ENCODE measurements around the gene MFN2.
A peak's percentile ranks its signal among the peaks of the same experiment; 100 is the strongest.
"Not testable (repeated sequence)": the region's sequence is repeated elsewhere in the genome, so short reads cannot be mapped to it uniquely, and the experiment has no call there.

The MFN2 gene

DNA sequence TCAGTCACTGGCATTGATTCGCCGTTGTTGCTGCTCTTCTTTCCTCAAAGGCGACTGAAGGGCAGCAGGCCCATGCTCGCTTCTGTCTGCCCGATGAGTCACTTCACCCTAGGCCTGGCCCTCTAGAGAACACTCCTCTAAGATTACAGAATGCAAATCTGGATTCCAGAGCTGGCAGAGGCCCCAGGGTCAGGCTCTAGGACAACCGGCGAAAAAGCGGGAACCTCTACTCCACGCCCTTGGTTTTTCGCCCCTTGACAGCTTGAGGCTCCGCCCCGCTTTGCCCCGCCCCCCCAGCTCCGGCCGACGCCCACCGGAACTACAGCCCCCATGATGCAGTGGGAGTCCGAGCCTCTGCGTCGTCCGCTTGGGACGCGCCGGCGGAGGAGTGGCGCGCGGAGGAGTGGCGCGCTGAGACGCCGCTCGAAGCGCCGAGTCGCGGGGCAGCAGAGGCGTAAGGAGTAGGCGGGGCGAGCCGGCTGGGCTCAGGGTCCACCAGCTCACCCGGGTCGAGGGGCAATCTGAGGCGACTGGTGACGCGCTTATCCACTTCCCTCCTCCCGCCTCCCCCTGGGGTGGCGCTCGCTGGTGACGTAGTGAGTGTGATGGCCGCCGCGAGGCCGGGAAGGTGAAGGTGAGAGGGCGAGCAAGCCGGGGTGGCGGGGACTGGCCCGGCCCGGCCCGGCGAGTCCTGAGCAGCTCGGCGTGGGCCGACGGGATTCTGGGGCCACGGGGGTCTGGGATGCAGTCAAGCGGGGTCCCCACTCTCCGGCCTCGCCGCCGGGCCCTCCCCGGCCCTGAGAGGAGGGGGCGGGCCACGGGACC lies at the start of gene MFN2:
TSS of gene MFN2 (plus strand) at position 594 of the 825 bp plus-strand sequence. CDS start 8,725 bp downstream, outside the sequence.
- H3K4me1 Mint-ChIP-seq (ENCODE audit: low read depth) = peaks cover 39% of the 10 kb centered on the region
- H3K4me3 Mint-ChIP-seq = peak within 1 kb of the TSS; percentile 99
- peaks cover 38% of the 10 kb centered on the region for H3K36me3 Mint-ChIP-seq (ENCODE audit: low read depth)
- H3K27ac Mint-ChIP-seq = peak within 1 kb of the TSS; percentile 96
- no peaks in the 10 kb centered on the region for H3K27me3 Mint-ChIP-seq
- H3K9me3 Mint-ChIP-seq = no peaks in the 10 kb centered on the region

DNA sequence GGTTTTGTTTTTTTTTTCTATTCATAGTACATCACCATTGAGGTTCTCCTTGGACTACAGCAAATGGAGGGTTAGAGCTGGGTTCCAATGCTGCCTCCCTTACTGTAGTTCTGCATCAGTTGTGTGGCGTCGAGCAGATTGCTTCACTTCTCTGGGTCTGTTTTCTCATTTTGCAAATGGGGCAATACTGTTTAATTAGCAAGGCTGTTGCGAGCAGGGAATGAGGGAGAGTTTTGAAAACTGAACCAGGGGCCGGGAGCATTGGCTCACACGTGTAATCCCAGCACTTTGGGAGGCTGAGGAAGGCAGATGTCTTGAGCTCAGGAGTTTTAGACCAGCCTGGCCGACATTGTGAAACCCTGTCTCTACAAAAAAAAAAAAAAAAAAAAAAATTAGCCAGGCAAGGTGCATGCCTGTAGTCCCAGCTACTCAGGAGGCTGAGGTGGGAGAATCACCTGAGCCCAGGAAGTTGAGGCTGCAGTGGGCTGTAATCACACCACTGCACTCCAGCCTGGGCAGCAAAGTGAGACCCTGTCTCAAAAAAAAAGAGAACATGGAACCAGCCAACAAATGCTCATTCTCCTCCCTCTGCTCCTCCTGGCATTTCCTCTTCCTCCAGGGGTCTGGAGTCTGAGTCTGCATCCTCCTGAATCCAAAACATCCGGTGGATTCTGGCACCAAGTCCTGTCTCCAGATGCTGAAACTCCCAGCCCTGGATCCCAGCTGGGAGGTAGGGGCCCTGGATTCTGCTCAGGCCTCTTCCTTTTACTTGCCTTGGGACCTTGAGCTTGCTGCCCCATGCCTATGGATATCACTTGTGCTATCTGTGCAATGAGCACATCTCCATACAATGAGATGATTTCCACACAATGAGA lies 49.4 kb upstream of the MFN2 start:
- H3K4me3 Mint-ChIP-seq = no peak overlapping the region
- H3K4me1 Mint-ChIP-seq (ENCODE audit: low read depth) = peaks cover 12% of the 10 kb centered on the region
- H3K9me3 Mint-ChIP-seq = no peaks in the 10 kb centered on the region
- no peak overlapping the region for H3K27ac Mint-ChIP-seq
- no peaks in the 10 kb centered on the region for H3K27me3 Mint-ChIP-seq
- no peaks in the 10 kb centered on the region for H3K36me3 Mint-ChIP-seq (ENCODE audit: low read depth)

DNA sequence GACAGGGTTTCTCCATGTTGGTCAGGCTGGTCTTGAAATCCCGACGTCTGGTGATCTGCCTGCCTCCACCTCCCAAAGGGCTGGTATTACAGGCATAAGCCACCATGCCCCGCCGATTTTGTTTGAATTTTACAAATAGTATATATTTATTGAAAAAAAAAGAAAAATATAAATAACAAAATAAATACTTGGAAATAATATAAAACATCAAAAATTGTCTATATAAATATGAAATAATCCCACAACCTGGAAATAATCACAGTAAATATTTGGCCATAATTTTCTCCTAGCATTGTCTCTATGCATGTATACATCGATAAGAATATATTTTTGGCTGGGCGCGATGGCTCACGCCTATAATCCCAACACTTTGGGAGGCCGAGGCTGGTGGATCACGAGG lies 48.4 kb upstream of the MFN2 start:
- no peaks in the 10 kb centered on the region for H3K27me3 Mint-ChIP-seq
- no peaks in the 10 kb centered on the region for H3K9me3 Mint-ChIP-seq
- H3K36me3 Mint-ChIP-seq (ENCODE audit: low read depth) = no peaks in the 10 kb centered on the region
- no peak overlapping the region for H3K27ac Mint-ChIP-seq
- no peak overlapping the region for H3K4me3 Mint-ChIP-seq
- H3K4me1 Mint-ChIP-seq (ENCODE audit: low read depth) = peaks cover 8% of the 10 kb centered on the region

DNA sequence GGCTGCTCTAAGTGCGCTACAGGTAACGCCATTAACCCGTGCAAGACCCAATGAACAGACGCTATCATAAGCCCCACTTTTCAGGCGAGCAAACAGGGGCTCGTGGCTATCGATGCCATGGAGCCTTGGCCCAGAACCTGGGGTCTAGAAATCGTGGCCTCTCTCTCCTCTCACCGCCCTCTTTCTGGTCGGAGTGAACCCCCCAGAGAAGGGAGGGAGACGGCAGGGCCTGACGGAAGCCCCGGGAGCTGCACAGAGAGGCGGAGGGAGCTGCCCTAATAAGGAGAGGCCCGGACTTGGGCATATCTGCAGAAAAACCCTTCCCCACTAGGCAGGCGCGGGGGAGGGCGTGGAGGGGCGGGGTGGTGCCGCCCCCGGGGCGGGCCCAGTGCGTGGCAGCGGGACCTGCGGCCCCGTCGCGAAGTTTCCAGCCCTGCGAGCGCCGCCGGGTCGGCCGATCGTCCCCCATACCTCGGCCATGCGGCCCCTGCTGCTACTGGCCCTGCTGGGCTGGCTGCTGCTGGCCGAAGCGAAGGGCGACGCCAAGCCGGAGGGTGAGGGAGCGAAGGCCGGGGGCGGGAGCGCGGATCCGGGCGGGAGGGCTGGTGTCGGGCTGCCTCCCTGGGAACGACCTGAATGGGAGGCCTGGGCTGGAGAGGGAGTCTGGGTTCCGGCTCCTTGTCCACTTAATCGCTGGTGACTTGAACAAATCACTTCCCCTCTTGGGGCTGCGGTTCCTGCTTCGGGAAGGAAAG lies 45.8 kb upstream of the MFN2 start, which contains the start of gene PLOD1:
TSS of gene PLOD1 (plus strand) at position 416 of the 755 bp plus-strand sequence. CDS start at position 479, 63 bp downstream.
- peaks cover 10% of the 10 kb centered on the region for H3K36me3 Mint-ChIP-seq (ENCODE audit: low read depth)

DNA sequence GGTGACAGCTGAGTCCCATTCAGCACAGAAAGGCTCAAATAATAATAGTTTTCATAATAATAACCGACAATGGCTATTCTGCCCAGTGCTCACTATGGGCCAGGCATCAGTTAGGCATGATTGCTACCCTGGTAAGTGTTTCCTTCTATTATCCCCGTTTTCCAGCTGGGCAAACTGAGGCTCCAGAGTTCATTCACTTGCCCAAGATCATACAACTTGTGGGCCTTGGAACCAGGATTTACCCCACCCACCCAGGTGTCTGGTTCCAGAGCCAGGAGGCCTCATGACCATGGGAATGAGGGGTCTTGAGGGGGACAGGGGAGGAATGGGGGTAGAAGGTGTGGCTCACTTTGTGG lies 45.2 kb upstream of the MFN2 start:
- peak overlapping the region; percentile 16 for H3K27ac Mint-ChIP-seq
- H3K4me1 Mint-ChIP-seq (ENCODE audit: low read depth) = peaks cover 8% of the 10 kb centered on the region
- H3K4me3 Mint-ChIP-seq = peak overlapping the region; percentile 81

More for the DNA sequence above, 45.8 kb upstream of the MFN2 start, which contains the start of gene PLOD1:
- Mint-ChIP-seq H3K4me3 (peak within 1 kb of the TSS; percentile 81), H3K4me1 (ENCODE audit: low read depth) (peaks cover 8% of the 10 kb centered on the region), H3K9me3 (no peaks in the 10 kb centered on the region), H3K27ac (peak within 1 kb of the TSS; percentile 72), H3K27me3 (no peaks in the 10 kb centered on the region)

DNA sequence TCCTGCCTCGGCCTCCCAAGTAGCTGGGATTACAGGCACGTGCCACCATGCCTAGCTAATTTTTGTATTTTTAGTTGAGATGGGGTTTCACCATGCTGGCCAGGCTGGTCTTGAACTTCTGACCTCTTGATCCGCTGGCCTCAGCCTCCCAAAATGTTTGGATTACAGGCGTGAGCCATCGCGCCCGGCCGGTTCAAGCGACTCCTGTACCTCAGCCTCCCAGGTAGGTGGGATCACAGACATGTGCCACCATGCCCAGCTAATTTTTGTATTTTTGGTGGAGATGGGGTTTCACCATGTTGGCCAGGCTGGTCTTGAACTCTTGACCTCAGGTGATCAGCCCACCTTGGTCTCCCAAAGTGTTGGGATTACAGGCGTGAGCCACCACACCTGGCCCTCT lies 44.5 kb upstream of the MFN2 start:
- not testable (repeated sequence) for H3K27ac Mint-ChIP-seq; H3K9me3 Mint-ChIP-seq; H3K27me3 Mint-ChIP-seq; H3K4me1 Mint-ChIP-seq (ENCODE audit: low read depth)
- H3K4me3 Mint-ChIP-seq = peak overlapping the region; percentile 10
- H3K36me3 Mint-ChIP-seq (ENCODE audit: low read depth) = peaks cover 10% of the 10 kb centered on the region

More for the DNA sequence above, 45.2 kb upstream of the MFN2 start:
- Mint-ChIP-seq H3K27me3 (no peaks in the 10 kb centered on the region), H3K36me3 (ENCODE audit: low read depth) (peaks cover 10% of the 10 kb centered on the region), H3K9me3 (no peaks in the 10 kb centered on the region)

DNA sequence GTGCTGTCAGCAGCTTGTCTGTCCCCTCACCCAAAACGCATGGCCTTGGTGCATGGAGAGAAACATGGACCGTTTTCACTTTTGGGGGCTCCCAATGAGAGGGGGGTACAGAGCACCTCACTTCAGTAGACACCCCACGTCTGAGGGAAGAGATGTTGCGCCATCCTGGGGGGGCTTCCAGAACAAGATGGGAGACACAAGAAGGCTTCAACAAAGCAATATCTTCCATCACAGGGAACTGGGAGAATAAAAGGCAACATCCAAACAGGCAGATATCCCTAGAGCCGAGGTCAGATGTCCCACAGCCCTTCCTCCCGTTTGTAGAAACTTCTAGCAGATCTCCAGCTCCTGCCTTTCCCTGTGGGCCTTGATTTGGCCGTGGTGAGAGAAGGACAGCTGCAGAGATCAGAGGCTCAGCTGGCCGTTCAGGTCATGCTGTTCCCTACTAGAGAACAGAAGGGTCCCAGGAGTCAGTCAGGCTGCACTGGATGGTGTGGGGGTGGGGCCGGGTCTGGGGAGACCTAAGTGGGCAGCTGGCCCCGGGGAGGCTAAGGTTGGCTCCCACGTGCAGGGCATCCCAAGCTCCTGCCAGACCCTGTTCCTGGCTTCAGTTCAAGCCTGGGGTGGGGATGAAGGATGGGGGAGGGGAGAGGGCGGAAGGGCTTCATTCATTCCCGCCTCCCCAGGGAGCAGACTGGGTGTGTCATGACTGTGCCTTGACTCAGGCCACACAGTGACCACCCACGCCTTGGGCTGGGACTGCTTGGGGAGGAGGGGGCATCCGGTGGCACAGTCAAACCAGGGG lies 41.3 kb upstream of the MFN2 start:
- Mint-ChIP-seq H3K36me3 (ENCODE audit: low read depth) (peaks cover 10% of the 10 kb centered on the region), H3K4me3 (no peak overlapping the region), H3K27ac (no peak overlapping the region), H3K9me3 (no peaks in the 10 kb centered on the region), H3K4me1 (ENCODE audit: low read depth) (peaks cover 4% of the 10 kb centered on the region), H3K27me3 (no peaks in the 10 kb centered on the region)

DNA sequence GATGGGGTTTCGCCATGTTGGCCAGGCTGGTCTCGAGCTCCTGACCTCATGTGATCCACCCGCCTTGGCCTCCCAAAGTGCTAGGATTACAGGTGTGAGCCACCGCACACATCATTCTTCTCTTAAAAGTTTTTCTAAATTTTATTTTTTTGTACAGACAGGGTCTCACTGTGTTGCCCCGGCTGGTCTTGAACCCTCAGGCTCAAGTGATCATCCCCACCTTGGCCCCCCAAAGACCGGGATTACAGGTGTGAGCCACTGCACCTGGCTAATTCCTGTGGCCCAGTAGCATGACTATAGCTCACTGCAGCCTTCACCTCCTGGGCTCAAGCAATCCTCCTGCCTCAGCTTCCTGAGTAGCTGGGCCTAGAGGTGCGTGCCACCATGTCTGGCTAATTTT lies 40.5 kb upstream of the MFN2 start:
- peaks cover 10% of the 10 kb centered on the region for H3K36me3 Mint-ChIP-seq (ENCODE audit: low read depth)
- not testable (repeated sequence) for H3K4me1 Mint-ChIP-seq (ENCODE audit: low read depth); H3K27ac Mint-ChIP-seq; H3K27me3 Mint-ChIP-seq; H3K4me3 Mint-ChIP-seq; H3K9me3 Mint-ChIP-seq

DNA sequence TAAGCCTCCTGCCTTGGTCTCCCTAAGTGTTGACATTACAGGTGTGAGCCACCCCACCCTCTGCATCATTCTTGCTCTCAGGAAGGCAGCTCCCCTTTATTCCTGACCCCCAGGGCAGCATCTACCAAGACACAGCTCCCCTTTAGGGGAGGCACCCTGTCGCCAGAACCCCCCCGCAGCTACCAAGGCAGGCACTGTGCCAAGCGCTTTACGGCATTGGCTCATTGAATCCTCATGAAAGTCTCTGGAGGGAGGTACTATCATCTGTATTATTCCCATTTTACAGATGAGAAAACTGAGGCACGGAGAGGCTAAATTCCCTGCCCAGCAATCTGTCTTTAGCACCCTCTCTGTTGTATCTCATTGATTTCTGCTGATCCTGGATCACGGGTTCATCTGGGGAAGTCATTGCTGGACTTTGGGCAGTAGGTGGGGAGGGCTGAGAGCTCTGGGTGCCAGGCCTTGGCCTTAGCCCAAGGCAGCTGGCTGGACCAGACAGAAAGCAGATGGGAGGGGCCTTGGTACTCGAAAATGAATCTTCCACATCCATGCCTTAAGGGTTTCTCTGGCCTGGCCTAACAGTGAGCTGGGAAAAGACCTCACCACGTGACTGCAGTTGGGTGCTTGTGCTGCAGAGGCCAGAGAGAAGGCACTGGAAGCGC lies 39.9 kb upstream of the MFN2 start:
- no peaks in the 10 kb centered on the region for H3K27me3 Mint-ChIP-seq
- no peaks in the 10 kb centered on the region for H3K4me1 Mint-ChIP-seq (ENCODE audit: low read depth)
- H3K27ac Mint-ChIP-seq = no peak overlapping the region
- no peaks in the 10 kb centered on the region for H3K9me3 Mint-ChIP-seq
- H3K36me3 Mint-ChIP-seq (ENCODE audit: low read depth) = peaks cover 12% of the 10 kb centered on the region
- no peak overlapping the region for H3K4me3 Mint-ChIP-seq

DNA sequence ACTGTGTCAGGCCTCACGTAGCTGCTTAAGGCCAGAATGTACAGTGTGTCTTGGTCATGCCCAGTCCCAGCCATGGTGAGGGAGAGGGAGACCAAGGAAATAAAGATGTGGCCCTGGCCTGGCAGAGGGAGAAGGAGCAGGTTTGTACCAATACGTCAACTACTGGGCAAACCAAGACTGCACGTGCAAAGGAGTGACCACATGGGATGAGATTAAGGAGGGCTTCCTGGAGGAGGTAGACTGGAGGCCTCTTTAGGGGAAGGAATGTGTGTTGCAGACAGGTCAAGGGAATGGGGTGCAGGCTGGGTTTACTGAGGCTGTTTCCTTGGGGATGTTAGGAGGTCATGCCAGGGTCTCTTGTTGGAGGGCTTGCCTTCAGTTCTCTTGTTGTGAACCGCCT lies 38.0 kb upstream of the MFN2 start:
- Mint-ChIP-seq H3K4me1 (ENCODE audit: low read depth) (no peaks in the 10 kb centered on the region), H3K36me3 (ENCODE audit: low read depth) (peaks cover 20% of the 10 kb centered on the region), H3K4me3 (no peak overlapping the region), H3K9me3 (peaks cover 6% of the 10 kb centered on the region), H3K27me3 (no peaks in the 10 kb centered on the region), H3K27ac (no peak overlapping the region)

DNA sequence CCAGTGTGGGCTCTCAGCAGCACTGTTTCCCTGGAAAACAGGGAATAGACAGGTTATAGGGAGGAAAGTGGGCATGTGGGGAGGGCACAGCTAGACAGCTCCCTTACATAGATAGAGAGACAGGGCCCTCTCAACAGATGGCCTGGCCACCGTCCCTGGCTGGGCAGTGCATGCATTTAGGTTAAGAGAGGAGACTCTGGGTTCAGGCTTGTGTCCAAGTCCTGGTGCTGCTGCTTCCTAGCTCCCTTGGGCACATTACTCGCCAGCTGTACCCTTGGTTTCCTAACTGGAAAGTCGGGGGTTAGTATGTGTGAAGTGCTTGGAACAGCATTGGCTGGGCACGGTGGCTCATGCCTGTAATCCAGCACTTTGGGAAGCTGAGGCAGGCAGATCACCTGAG lies 36.6 kb upstream of the MFN2 start:
- no peaks in the 10 kb centered on the region for H3K4me1 Mint-ChIP-seq (ENCODE audit: low read depth)
- no peaks in the 10 kb centered on the region for H3K27me3 Mint-ChIP-seq
- peaks cover 24% of the 10 kb centered on the region for H3K36me3 Mint-ChIP-seq (ENCODE audit: low read depth)
- no peak overlapping the region for H3K4me3 Mint-ChIP-seq
- H3K27ac Mint-ChIP-seq = no peak overlapping the region
- peaks cover 6% of the 10 kb centered on the region for H3K9me3 Mint-ChIP-seq

DNA sequence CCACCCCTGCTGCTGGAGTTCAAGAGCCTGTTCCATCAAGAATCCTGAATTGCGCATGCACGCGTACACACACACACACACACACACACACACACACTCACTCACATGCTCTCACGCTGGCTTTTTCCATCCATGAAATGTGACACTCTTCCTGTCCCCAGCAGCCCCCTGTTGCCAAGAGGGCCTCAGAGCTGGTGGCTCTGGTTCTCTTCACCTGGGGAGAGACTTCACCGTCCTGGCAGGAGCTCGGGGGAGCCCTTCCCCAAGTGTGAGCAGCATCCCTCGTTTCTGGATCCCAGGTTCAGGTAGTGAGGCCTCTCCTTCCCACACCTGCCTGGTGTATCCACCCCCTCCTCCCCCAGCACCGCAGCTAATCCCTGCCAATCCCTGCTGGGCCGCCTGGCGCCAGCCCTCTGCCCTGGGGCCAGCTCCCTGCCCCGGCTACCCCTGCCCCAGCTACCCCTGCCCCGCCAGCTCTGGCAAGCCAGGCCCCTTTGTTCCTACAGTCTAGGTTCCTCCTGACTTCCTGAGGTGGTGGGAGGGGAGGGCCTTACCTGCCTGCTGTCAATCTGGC lies 35.8 kb upstream of the MFN2 start:
- peaks cover 6% of the 10 kb centered on the region for H3K9me3 Mint-ChIP-seq
- no peaks in the 10 kb centered on the region for H3K27me3 Mint-ChIP-seq
- no peaks in the 10 kb centered on the region for H3K4me1 Mint-ChIP-seq (ENCODE audit: low read depth)
- no peak overlapping the region for H3K27ac Mint-ChIP-seq
- H3K36me3 Mint-ChIP-seq (ENCODE audit: low read depth) = peaks cover 27% of the 10 kb centered on the region
- H3K4me3 Mint-ChIP-seq = no peak overlapping the region

DNA sequence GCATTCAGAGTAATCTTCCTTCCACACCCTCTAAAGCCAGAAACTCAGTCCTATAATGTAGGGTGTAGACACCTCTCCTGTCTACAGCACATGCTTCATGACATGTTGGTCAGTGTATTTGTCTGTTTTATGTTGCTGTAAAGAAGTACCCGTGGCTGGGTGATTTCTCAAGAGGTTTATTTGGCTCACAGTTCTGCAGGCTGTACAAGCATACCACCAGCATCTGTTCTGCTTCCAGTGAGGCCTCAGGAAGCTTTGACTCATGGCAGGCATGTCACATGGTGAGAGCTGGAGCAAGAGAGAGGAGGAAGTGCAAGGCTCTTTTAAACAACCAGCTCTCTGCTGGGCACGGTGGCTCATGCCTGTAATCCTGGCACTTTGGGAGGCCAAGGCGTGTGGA lies 33.6 kb upstream of the MFN2 start:
- Mint-ChIP-seq H3K36me3 (ENCODE audit: low read depth) (peaks cover 31% of the 10 kb centered on the region), H3K9me3 (peaks cover 6% of the 10 kb centered on the region), H3K27me3 (no peaks in the 10 kb centered on the region), H3K27ac (no peak overlapping the region), H3K4me3 (no peak overlapping the region), H3K4me1 (ENCODE audit: low read depth) (no peaks in the 10 kb centered on the region)
